ENCODE measurements around the gene QSER1.
"Not testable (repeated sequence)": the region's sequence is repeated elsewhere in the genome, so short reads cannot be mapped to it uniquely, and the experiment has no call there.

QSER1 gene

DNA sequence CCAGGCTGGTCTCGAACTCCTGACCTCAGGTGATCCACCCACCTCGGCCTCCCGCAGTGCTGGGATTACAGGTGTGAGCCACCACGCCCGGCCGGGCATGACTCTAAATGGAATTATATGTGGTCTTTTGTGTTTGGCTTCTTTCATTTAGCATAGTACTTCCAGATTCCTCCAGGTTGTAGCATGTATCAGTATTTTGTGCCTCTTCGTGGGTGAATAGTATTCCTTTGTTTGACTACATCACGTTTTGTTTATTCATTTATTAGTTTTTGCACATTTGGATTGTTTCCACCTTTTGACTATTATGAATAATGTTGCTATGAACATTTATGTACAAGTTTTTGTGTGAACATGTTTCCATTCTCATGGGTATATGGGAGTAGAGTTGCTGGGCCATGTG lies 24.4 kb downstream of the QSER1 start:
- DNase-seq (ENCODE audit: low read depth, low spot score): no peak
- no peak overlapping the region for H3K4me3 ChIP-seq (ENCODE audit: low read length)

DNA sequence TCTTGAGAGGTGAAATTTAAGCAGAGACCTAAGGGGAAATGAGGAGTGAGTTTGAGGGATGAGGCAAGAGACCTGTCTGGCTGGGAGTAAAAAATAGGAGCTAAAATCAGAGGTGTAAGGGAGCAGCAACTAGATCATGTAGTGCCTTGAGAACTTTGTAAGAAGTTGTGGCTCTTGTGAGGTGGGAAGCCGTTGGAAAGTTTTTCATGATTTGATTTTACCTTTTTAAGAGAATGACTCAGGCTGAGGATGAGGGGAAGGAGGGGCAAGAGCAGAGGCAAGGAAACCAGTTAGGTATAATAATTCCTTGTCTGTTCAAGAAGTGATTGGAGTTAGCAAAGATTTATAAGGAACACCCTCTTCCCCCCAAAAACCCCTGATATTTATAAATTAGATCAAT lies 25.8 kb downstream of the QSER1 start:
- no peak for DNase-seq (ENCODE audit: low read depth, low spot score)
- no peak overlapping the region for H3K4me3 ChIP-seq (ENCODE audit: low read length)

DNA sequence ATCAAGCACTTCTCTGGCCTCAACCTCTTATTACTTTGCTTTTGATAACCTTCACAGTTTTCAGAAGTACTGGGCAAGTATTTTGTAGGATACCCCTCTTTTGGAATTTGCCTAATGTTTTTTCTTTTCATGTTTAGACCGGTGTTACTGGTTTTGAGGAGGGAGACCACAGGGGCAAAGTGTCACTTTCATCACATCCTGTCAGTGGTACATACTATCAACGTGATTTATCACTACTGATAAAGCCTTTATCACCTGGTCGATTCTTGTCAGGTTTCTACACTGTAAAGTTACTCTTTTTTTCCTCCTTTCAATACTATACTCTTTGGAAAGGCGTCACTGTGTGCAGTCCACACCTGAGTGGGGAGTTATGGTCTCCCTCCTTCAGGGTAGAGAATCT lies 26.7 kb downstream of the QSER1 start:
- peak; percentile 14 for DNase-seq (ENCODE audit: low read depth, low spot score)
- H3K4me3 ChIP-seq (ENCODE audit: low read length): no peak overlapping the region

DNA sequence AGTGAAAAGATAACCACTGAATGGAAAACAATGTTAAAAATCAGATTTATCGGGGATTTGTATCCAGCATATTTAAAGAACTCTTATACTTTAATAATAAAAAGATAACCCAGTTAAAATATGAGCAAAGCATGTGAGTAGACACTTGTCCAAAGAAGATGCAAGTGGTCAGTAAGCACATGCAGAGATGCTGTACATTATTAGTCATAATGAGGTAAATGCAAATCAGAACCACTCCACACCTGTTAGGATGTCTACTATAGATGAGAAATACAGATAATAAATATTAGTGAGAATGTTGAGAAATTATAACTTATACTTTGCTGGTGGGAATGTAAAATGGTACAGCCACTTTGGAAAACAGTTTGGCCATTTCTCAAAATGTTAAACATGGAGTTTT lies 28.0 kb downstream of the QSER1 start:
- no peak overlapping the region for H3K4me3 ChIP-seq (ENCODE audit: low read length)
- no peak for DNase-seq (ENCODE audit: low read depth, low spot score)

DNA sequence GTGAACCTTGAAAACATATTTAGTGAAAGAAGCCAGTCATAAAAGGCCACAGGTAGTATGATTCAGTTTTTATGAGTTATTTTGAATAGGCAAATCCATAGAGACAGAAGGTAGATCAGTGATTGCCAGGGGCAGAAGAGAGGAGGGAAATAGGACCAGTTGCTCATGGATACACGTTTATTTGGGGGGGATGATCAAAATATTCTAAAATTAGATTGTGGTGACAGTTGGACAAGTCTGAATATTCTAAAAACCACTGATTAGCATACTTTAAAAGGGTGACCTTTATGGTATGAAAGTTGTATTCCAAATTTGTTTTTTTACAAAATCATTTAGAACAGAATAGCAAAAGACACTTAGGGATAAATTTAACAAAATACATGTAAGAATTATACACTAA lies 28.6 kb downstream of the QSER1 start:
- H3K4me3 ChIP-seq (ENCODE audit: low read length): no peak overlapping the region
- no peak for DNase-seq (ENCODE audit: low read depth, low spot score)

DNA sequence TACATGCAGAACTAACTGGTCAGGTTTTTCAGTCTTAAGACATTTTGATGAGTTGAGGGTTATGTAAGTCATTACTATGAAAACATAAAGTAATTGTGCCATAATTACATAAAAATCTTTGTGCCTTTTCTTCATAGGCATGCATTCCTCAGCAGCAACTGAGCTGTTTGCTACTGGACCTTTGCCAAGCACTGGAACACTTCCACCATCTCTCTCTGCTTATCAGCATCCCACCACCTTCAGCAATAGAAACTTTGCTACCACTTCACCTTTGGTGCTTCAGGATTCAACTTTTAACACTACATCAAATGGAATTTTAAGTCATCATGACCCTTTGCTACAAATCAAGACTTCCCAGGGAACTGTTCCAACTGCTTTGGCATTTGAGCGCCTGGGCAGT lies 39.0 kb downstream of the QSER1 start:
- no peak overlapping the region for H3K4me3 ChIP-seq (ENCODE audit: low read length)
- DNase-seq (ENCODE audit: low read depth, low spot score): no peak

DNA sequence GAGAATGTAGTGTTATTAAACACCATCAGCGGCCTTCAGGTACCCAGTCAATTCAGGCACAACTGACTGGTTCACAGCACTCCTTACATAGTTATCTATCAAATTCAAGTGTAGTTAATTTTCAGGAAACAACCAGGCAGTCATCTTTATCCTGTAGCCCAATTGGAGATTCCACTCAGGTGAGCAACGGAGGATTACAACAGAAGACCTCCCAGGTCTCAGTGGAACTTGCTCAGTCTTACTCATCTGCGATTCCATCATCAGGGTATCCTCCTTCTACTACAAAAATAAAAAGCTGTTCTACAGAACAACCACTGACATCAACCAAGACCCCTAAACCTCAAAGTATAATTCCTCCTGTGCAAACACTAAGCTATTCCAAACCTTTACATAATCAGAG lies 39.6 kb downstream of the QSER1 start:
- H3K4me3 ChIP-seq (ENCODE audit: low read length): no peak overlapping the region
- DNase-seq (ENCODE audit: low read depth, low spot score): no peak

DNA sequence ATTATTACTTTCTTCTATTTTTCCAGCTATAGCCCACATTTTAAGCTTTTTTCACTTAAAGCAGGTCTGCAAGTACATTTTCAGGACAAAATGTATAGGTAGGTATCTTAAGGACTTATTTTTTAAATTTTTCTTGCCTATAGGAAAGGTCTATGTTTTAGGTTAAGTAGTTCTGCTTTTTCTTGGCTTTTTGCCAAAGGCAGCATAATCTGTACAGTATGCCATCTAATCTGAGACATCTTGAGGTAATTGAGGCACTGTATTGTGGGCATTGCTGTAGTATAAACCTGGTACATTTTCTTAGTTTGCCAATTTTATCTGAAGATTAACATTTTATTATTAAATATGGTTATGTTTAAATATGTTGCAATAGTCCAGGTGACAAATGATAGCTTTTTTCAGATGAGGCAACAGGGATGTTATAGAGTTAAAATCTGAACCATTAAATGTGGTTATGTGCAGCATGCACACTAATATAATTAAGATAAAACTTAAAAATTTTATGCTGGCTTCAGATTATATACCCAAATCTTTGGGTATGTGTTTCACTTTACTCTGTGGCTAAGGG lies 42.9 kb downstream of the QSER1 start:
- no peak overlapping the region for H3K4me3 ChIP-seq (ENCODE audit: low read length)
- DNase-seq (ENCODE audit: low read depth, low spot score): peak; percentile 16

DNA sequence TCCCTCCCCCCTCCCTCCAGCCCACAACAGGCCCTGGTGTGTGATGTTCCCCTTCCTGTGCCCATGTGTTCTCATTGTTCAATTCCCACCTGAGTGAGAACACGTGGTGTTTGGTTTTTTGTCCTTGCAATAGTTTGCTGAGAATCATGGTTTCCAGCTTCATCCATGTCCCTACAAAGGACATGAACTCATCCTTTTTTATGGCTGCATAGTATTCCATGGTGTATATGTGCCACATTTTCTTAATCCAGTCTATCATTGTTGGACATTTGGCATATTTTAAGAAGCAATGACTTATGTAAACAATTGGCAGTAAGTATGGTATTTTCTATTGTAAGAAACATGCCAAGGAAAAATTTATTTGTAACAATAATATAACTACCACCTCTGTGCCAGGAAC lies 43.6 kb downstream of the QSER1 start:
- not testable (repeated sequence) for DNase-seq (ENCODE audit: low read depth, low spot score); H3K4me3 ChIP-seq (ENCODE audit: low read length)

DNA sequence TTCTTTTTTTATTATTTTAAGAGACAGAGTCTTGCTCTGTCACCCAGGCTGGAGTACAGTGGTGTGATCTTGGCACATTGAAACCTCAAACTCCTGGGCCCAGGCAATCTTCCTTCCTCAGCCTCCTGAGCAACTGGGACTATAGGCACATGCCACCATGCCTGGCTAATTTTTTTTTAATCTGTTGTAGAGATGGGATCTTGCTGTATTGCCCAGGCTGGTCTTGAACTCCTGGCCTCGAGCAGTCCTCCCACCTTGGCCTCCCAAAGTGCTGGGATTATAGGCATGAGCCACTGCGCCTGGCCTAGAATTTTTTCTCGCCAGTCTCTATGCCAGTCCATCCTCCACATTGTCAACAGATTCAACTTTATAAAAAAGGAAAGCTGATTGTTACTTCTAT lies 44.7 kb downstream of the QSER1 start:
- not testable (repeated sequence) for DNase-seq (ENCODE audit: low read depth, low spot score); H3K4me3 ChIP-seq (ENCODE audit: low read length)

DNA sequence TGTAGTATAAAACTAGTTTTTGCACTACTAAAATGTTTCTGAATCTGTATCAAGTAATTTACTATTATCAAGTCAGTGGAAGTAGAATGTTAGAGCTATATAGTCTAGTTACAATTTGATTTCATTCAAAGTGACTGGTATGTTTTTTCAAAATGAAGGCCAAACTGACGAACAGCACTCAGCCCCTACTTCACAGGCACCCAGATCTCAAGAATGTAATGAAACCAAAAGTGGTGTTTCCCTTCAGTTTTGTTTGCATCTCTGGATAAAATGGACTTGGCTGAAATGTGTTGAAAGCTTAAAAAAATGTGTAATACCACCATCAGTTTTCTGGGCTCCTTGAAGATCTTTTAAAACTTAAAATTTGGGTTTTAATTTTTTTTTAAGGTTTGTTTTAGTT lies 46.4 kb downstream of the QSER1 start:
- no peak overlapping the region for H3K4me3 ChIP-seq (ENCODE audit: low read length)
- DNase-seq (ENCODE audit: low read depth, low spot score): no peak

DNA sequence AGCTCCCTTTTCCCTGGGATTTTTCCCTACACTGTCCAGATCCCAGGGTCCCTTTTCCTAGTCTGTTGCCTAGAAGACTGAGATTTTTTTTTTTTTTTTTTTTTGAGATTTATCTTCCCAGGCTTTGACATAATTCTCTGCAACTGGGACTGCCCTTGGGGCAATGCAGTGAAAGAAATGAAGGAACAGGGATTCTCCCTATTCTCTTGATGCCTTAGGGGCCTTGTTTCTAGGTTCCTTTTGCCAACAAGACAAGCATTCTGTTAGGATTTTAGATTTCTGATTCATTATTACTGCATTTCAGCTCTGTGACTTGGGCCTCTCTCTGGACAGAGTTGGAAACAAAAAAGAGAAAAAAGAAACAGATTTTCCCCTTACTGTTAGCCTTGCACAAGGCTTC lies 47.3 kb downstream of the QSER1 start:
- DNase-seq (ENCODE audit: low read depth, low spot score): no peak

DNA sequence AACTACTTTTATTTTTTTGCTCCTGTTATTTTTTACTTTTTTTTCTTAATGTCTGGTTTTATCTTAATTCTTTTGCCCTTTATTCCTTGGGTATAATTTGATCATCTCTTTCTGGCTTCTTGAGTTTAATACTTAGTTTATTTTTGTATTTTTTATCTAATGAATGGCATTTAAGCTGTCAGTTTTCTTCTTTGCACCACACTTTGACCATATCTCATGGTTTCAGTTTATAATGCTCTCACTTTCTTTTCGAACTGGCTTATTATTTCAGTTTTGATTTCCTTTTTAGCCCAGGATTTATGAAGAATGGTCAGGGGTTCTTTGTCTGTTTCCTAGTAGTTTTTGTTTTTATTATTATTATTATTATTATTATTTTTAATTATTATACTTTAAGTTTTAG lies 48.3 kb downstream of the QSER1 start:
- no peak overlapping the region for H3K4me3 ChIP-seq (ENCODE audit: low read length)
- DNase-seq (ENCODE audit: low read depth, low spot score): no peak

More for the DNA sequence above, 47.3 kb downstream of the QSER1 start:
- H3K4me3 ChIP-seq (ENCODE audit: low read length): no peak overlapping the region

DNA sequence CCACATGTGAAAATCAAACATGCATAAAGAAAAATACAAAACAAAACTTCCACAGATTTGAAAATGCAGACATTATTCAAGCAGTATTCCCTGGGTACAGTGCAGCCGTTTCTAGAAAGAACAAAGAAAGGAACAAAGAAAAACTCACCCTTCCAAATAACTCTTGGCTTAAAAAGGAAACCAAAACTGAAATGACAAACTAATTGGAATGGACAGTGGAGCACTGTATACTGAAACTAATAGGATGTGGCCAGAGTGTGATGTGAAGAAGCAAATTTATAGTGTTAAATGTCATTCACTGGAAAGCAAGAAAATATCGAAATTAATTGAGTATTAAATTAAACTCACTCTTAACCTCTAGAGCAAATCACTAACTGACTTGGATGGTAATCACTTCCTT lies 55.4 kb downstream of the QSER1 start:
- no peak for DNase-seq (ENCODE audit: low read depth, low spot score)
- H3K4me3 ChIP-seq (ENCODE audit: low read length): no peak overlapping the region

DNA sequence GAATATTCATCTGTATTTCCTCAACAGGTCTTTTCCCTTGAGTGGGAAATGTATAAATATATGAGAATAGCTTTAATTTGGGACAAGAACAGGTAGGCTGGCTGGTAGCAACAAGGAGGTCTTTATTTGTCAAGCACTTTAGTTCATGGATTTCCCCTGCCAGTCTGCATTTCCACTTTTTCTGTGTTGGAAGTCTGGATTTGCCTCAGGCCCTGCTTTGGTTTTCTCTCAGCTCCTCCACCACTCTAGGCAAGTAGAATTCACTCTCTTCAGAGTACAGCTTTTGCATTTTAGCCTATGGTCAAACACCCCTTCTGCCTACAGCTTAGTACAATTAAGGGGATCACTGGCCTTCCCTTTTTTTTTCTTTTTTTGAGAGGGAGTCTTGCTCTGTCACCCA lies 57.1 kb downstream of the QSER1 start:
- no peak for DNase-seq (ENCODE audit: low read depth, low spot score)
- no peak overlapping the region for H3K4me3 ChIP-seq (ENCODE audit: low read length)

DNA sequence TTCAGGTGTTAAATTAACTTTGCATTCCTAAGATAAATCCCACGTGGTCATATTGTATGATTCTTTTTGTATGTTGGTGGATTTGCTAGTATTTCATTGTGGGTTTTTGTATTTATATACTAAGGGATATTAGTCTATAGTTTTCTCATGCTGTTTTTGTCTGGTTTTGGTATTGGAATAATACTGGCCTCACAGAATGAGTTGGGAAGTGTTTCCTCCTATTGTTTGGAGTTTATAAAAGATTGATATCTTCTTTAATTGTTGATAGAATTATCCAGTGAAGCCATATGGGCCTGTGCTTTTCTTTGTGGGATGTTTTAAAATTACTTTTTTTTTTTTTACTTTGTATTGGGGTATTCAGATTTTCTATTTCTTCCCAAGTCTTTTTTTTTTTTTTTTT lies 59.8 kb downstream of the QSER1 start:
- no peak overlapping the region for H3K4me3 ChIP-seq (ENCODE audit: low read length)
- DNase-seq (ENCODE audit: low read depth, low spot score): no peak

DNA sequence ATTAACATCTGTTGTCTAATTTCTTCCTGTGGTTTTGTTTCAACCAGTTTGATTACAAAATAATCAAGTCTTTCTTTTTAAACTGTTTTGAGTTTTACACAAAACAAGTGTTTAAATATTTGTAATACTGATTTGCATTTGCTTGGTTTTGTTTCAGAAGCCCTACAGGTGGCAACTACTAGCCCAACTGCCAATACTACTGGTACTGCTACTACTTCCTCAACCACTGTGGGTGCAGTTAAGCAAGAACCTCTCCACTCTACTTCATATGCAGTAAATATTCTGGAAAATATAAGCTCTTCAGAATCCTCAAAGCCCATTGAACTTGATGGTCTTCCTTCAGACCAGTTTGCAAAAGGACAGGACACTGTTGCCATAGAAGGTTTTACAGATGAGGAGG lies 61.1 kb downstream of the QSER1 start:
- H3K4me3 ChIP-seq (ENCODE audit: low read length): no peak overlapping the region
- DNase-seq (ENCODE audit: low read depth, low spot score): peak; percentile 14

DNA sequence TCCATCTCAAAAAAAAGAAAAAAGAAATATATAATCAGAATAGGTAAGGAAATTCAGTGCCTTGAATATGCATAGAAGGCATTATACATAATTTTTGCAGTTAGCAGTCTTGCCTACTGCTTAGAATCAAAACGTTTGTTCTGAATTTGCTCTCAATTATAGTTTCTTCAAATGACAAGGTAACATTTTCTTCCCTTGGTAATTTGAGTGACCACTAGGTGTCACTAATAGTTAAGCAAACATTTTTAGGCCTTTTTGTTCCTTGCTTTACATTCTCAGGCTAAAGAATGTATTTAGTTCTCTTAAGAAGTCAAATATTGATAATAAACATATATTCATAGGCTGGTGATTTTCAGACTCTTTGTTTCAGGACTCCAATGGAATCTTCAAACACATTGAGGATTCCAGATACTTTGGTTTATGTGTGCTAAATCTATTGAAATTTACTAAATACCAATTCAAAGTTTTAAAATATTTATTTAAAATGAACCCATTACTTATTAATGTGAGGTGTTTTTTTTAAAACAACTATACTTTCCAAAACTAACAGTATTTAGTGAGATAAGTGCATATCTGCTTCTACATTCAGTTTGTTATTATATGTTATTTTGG lies 68.0 kb downstream of the QSER1 start:
- DNase-seq (ENCODE audit: low read depth, low spot score): peak; percentile 54
- H3K4me3 ChIP-seq (ENCODE audit: low read length): no peak overlapping the region

DNA sequence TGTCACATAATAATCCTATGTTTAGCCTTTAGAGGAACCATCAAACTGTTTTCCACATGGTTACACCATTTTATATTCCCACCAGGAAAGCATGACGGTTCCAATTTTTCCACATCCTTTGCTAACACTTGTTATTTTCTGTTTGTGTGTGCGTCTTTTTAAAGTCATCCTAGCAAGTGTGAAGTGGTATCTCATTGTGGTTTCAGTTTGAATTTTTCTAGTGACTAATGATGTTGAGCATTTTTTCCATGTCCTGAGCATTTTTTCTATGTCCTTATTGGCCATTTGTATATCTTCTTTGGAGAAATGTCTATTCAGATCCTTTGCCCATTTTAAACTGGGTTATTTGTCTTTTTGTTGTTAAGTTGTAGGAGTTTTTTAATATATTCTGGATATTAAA lies 69.4 kb downstream of the QSER1 start:
- H3K4me3 ChIP-seq (ENCODE audit: low read length): no peak overlapping the region
- DNase-seq (ENCODE audit: low read depth, low spot score): no peak

DNA sequence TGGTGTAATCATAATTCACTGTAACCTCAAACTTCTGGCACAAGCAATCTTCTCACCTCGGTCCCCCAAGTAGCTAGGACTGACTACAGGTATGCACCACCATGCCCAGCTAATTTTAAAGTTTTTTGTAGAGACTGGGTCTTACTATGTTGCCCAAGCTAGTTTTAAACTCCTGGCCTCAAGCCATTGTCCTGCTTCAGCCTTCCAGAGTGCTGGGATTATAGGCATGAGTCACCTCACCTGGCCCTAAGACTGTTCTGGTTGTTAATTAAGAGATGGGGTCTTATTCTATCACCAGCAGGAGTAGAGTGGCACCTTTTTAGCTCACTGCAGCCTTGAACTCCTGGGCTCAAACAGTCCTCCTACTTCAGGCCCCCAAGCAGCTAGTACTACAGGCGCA lies 71.1 kb downstream of the QSER1 start:
- DNase-seq (ENCODE audit: low read depth, low spot score): no peak
- no peak overlapping the region for H3K4me3 ChIP-seq (ENCODE audit: low read length)

DNA sequence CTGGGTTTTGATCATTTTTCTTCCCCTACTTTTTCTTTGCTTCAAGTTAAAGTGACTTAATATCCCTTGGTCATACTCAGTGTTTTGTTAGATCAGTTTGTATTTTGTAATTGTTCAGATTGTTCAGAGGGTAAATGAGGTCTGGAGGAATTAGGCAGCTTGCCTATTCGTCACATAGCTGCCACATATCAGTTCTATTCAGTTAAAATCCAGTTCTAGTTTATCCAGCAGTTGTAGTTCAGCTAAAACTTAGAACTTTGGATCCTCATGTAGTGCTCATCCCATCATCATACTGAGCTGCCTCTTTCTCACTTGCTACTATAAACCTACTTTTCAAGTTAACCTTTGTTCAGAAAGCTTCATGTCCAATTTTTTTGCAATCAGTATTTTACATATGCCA lies 75.9 kb downstream of the QSER1 start:
- DNase-seq (ENCODE audit: low read depth, low spot score): no peak
- H3K4me3 ChIP-seq (ENCODE audit: low read length): no peak overlapping the region

All from Jurkat, Clone E6-1 (cell line).